ENCODE data around the gene DAAM1.

DAAM1 gene

GRCh38 chr14:59325906-59326305 is 137.4 kb downstream of the DAAM1 start:
- no peak overlapping the region for H3K9ac ChIP-seq
- H3K27ac ChIP-seq = no peak overlapping the region
- no peak overlapping the region for H3K4me2 ChIP-seq
- H3K36me3 ChIP-seq = peaks cover 0 to 43% (median 24%) of the 10 kb centered on the region in 11 experiments; a peak in 19 of 22 replicates
- H3K9me3 ChIP-seq (replicated peaks in 1 of 11) = no peaks in the 10 kb centered on the region
- H3K27me3 ChIP-seq = no peaks in the 10 kb centered on the region
- TF ChIP-seq Cebpa-rat (IDR thresholded peaks at IDR 0.05) = no peak
- H3K4me3 ChIP-seq = no peak overlapping the region
- H3K4me1 ChIP-seq = peaks cover 15 to 25% (median 18%) of the 10 kb centered on the region in 10 experiments
- no peaks in the 10 kb centered on the region for H4K20me1 ChIP-seq

GRCh38 chr14:59328454-59328853 is 140.0 kb downstream of the DAAM1 start:
- Histone ChIP-seq H3K27ac (no peak overlapping the region), H3K4me1 (peaks cover 0 to 10% (median 7%) of the 10 kb centered on the region in 10 experiments; a peak in 12 of 20 replicates), H3K4me2 (no peak overlapping the region), H3K4me3 (no peak overlapping the region), H3K27me3 (no peaks in the 10 kb centered on the region), H3K9ac (no peak overlapping the region), H4K20me1 (no peaks in the 10 kb centered on the region), H3K36me3 (peaks cover 4 to 61% (median 38%) of the 10 kb centered on the region in 11 experiments; a peak in 20 of 22 replicates), H3K9me3 (replicated peaks in 1 of 11) (no peaks in the 10 kb centered on the region)
- TF ChIP-seq Cebpa-rat (IDR thresholded peaks at IDR 0.05) = no peak

- H3K4me2 ChIP-seq = no peak overlapping the region
These were observed 142.0 kb downstream of the DAAM1 start for GRCh38 chr14:59330455-59330854.

GRCh38 chr14:59331217-59331616 is 142.8 kb downstream of the DAAM1 start:
- Histone ChIP-seq H3K27me3 (no peaks in the 10 kb centered on the region), H3K9ac (no peak overlapping the region), H3K4me3 (no peak overlapping the region), H3K27ac (no peak overlapping the region), H3K36me3 (peaks cover 4 to 62% (median 34%) of the 10 kb centered on the region in 11 experiments; a peak in 19 of 22 replicates), H3K9me3 (replicated peaks in 1 of 11) (no peaks in the 10 kb centered on the region), H3K4me2 (no peak overlapping the region), H3K4me1 (no peaks in the 10 kb centered on the region), H4K20me1 (no peaks in the 10 kb centered on the region)
- TF ChIP-seq Cebpa-rat (IDR thresholded peaks at IDR 0.05) = no peak

More at GRCh38 chr14:59330455-59330854, 142.0 kb downstream of the DAAM1 start:
- Histone ChIP-seq H3K27me3 (no peaks in the 10 kb centered on the region), H3K4me1 (no peaks in the 10 kb centered on the region), H3K4me3 (no peak overlapping the region), H3K9ac (no peak overlapping the region), H3K36me3 (peaks cover 4 to 69% (median 40%) of the 10 kb centered on the region in 11 experiments; a peak in 20 of 22 replicates), H3K9me3 (replicated peaks in 1 of 11) (no peaks in the 10 kb centered on the region), H3K27ac (no peak overlapping the region), H4K20me1 (no peaks in the 10 kb centered on the region)
- TF ChIP-seq Cebpa-rat (IDR thresholded peaks at IDR 0.05) = no peak

DNA sequence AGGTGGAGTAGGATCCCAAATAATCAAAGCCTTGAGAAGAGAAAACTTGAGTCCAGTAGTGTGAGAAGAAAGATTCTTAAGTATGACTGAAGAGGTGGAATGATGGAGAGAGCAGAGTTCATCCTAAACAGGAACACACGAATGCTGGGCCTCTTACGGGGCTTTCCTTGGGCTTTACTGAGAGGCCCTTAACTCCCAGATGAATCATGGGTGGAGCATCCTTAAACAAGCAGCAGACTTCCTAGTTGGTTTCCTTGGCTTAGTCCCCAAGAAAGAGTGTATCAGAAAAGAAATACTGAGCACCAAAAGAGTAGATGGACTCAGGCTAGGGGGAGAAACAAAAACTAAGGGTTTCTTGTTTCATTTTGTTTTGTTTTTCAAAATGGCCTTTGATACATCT is 144.3 kb downstream of the DAAM1 start:
- H3K36me3 ChIP-seq = peaks cover 0 to 47% (median 26%) of the 10 kb centered on the region in 11 experiments; a peak in 17 of 22 replicates
- no peak overlapping the region for H3K9ac ChIP-seq
- H4K20me1 ChIP-seq = no peaks in the 10 kb centered on the region
- no peak overlapping the region for H3K4me2 ChIP-seq
- no peaks in the 10 kb centered on the region for H3K9me3 ChIP-seq (replicated peaks in 1 of 11)
- no peak overlapping the region for H3K4me3 ChIP-seq
- TF ChIP-seq Cebpa-rat (IDR thresholded peaks at IDR 0.05) = no peak
- no peak overlapping the region for H3K27ac ChIP-seq
- H3K27me3 ChIP-seq = no peaks in the 10 kb centered on the region
- H3K4me1 ChIP-seq = no peaks in the 10 kb centered on the region

GRCh38 chr14:59333235-59333634 is 144.8 kb downstream of the DAAM1 start:
- H3K36me3 ChIP-seq = peaks cover 0 to 42% (median 26%) of the 10 kb centered on the region in 11 experiments; a peak in 17 of 22 replicates
- H3K9ac ChIP-seq = no peak overlapping the region
- H3K27me3 ChIP-seq = no peaks in the 10 kb centered on the region
- H3K4me1 ChIP-seq = no peaks in the 10 kb centered on the region
- no peak overlapping the region for H3K27ac ChIP-seq
- no peak overlapping the region for H3K4me3 ChIP-seq
- no peaks in the 10 kb centered on the region for H4K20me1 ChIP-seq
- H3K9me3 ChIP-seq (replicated peaks in 1 of 11) = no peaks in the 10 kb centered on the region
- no peak overlapping the region for H3K4me2 ChIP-seq
- TF ChIP-seq Cebpa-rat (IDR thresholded peaks at IDR 0.05) = no peak

- peaks cover 0 to 39% (median 26%) of the 10 kb centered on the region in 11 experiments; a peak in 17 of 22 replicates for H3K36me3 ChIP-seq
These were observed 145.2 kb downstream of the DAAM1 start for GRCh38 chr14:59333668-59334067.

GRCh38 chr14:59334253-59334652 is 145.8 kb downstream of the DAAM1 start:
- no peak for TF ChIP-seq Cebpa-rat (IDR thresholded peaks at IDR 0.05)
- no peak overlapping the region for H3K4me3 ChIP-seq
- no peak overlapping the region for H3K9ac ChIP-seq
- H3K36me3 ChIP-seq = peaks cover 0 to 39% (median 26%) of the 10 kb centered on the region in 11 experiments; a peak in 17 of 22 replicates
- no peaks in the 10 kb centered on the region for H3K27me3 ChIP-seq
- H3K9me3 ChIP-seq (replicated peaks in 1 of 11) = no peaks in the 10 kb centered on the region
- no peak overlapping the region for H3K27ac ChIP-seq
- H4K20me1 ChIP-seq = no peaks in the 10 kb centered on the region
- H3K4me1 ChIP-seq = no peaks in the 10 kb centered on the region
- H3K4me2 ChIP-seq = no peak overlapping the region

More at GRCh38 chr14:59333668-59334067, 145.2 kb downstream of the DAAM1 start:
- Histone ChIP-seq H4K20me1 (no peaks in the 10 kb centered on the region), H3K4me1 (no peaks in the 10 kb centered on the region), H3K9me3 (replicated peaks in 1 of 11) (no peaks in the 10 kb centered on the region), H3K27ac (no peak overlapping the region), H3K4me3 (no peak overlapping the region), H3K27me3 (no peaks in the 10 kb centered on the region), H3K4me2 (no peak overlapping the region), H3K9ac (no peak overlapping the region)
- TF ChIP-seq Cebpa-rat (IDR thresholded peaks at IDR 0.05) = no peak

GRCh38 chr14:59336098-59336497 is 147.6 kb downstream of the DAAM1 start:
- TF ChIP-seq Cebpa-rat (IDR thresholded peaks at IDR 0.05) = no peak
- Histone ChIP-seq H3K36me3 (peaks cover 0 to 56% (median 28%) of the 10 kb centered on the region in 11 experiments; a peak in 16 of 22 replicates), H3K27me3 (no peaks in the 10 kb centered on the region), H3K4me2 (no peak overlapping the region), H3K27ac (no peak overlapping the region), H3K4me1 (no peaks in the 10 kb centered on the region), H4K20me1 (no peaks in the 10 kb centered on the region), H3K4me3 (no peak overlapping the region), H3K9ac (no peak overlapping the region), H3K9me3 (replicated peaks in 1 of 11) (no peaks in the 10 kb centered on the region)

DNA sequence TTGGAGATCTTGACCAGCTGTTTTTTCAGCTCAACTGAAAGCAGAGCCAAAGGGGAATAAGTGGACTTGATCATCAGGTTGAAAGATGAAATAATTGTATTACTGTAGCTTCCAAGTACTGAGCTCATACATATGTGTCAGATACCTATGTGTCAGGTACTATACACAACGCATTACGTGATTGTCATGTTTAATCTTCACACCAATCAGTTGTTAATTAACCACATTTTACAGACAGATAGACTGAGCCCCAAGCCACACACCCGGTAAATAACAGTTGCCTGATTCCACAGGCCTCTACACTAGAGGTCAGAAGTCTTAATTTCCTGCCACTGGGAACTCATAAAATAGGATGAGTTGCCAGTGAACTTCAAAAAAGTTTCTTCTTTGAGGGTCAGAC is 148.2 kb downstream of the DAAM1 start:
- H3K9ac ChIP-seq = no peak overlapping the region
- no peak overlapping the region for H3K4me2 ChIP-seq
- TF ChIP-seq Cebpa-rat (IDR thresholded peaks at IDR 0.05) = no peak
- H3K27me3 ChIP-seq = no peaks in the 10 kb centered on the region
- no peaks in the 10 kb centered on the region for H3K4me1 ChIP-seq
- no peaks in the 10 kb centered on the region for H4K20me1 ChIP-seq
- no peak overlapping the region for H3K27ac ChIP-seq
- H3K4me3 ChIP-seq = no peak overlapping the region
- no peaks in the 10 kb centered on the region for H3K9me3 ChIP-seq (replicated peaks in 1 of 11)
- H3K36me3 ChIP-seq = peaks cover 0 to 55% (median 22%) of the 10 kb centered on the region in 11 experiments; a peak in 16 of 22 replicates
